HCT116 (cell line): Measurements from ENCODE around the gene LAMC2.

Source experiments
- SRF ChIP-seq: IDR thresholded peaks from 2 replicates; pipeline ENCODE4 v1.6.1; 2012; ENCODE audit warnings: low read depth
- YY1 ChIP-seq: IDR thresholded peaks from 2 replicates; pipeline ENCODE4 v1.6.1; 2011; ENCODE audit warnings: low read length, low read depth, moderate library complexity, mild to moderate bottlenecking; ENCODE audit not compliant: insufficient replicate concordance; ENCODE audit errors: extremely low read depth
- ZNF274 ChIP-seq: fragments of 200-500 bp; sonication (Bioruptor generic); IDR thresholded peaks from 2 replicates; pipeline ENCODE4 v1.6.1; 2014; ENCODE audit warnings: mild to moderate bottlenecking, low read depth, low read length, inconsistent platforms
- TF ChIP-seq, protein P1 (sequence below): IDR thresholded peaks from 2 replicates; pipeline ENCODE4 v1.6.1; 2012; ENCODE audit warnings: low read depth
- TF ChIP-seq, protein P2 (sequence below), 3 experiments: fragments of 200-600 bp in 1 of 3; sonication (generic) in 1 of 3; IDR thresholded peaks in 2 of 3; conservative IDR thresholded peaks in 1 of 3; 2 replicates each; pipeline ENCODE4 v1.5.1; 2012 to 2017; ENCODE audit warnings: low read depth in 2 of 3, low read length in 2 of 3, antibody characterized with exemption in 1 of 3, borderline replicate concordance in 1 of 3, control low read depth in 1 of 3, mild to moderate bottlenecking in 1 of 3, mixed read lengths in 1 of 3, mixed run types in 1 of 3, moderate library complexity in 1 of 3; ENCODE audit not compliant: insufficient read depth in 1 of 3

DNA sequence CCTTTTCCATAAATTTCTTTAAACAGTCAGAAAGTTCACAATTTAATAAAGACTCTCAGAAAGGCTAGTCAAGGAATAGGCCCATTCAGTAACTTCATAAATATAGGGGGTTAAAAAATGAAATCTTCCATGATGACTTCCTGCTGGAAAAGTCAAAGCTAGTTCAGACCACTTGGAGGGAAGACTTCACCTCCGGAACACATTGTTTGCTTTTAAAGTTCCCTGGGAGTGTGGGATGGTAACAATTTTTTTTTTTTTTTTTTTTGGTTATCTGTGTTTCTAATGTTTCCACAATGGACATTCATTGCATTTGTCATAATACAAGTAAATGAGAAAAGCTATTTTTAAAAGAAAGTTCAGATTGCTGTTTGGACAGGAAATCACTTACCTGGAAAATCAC, 18.4 kb upstream of the LAMC2 start:
- TF ChIP-seq, protein P1, sequence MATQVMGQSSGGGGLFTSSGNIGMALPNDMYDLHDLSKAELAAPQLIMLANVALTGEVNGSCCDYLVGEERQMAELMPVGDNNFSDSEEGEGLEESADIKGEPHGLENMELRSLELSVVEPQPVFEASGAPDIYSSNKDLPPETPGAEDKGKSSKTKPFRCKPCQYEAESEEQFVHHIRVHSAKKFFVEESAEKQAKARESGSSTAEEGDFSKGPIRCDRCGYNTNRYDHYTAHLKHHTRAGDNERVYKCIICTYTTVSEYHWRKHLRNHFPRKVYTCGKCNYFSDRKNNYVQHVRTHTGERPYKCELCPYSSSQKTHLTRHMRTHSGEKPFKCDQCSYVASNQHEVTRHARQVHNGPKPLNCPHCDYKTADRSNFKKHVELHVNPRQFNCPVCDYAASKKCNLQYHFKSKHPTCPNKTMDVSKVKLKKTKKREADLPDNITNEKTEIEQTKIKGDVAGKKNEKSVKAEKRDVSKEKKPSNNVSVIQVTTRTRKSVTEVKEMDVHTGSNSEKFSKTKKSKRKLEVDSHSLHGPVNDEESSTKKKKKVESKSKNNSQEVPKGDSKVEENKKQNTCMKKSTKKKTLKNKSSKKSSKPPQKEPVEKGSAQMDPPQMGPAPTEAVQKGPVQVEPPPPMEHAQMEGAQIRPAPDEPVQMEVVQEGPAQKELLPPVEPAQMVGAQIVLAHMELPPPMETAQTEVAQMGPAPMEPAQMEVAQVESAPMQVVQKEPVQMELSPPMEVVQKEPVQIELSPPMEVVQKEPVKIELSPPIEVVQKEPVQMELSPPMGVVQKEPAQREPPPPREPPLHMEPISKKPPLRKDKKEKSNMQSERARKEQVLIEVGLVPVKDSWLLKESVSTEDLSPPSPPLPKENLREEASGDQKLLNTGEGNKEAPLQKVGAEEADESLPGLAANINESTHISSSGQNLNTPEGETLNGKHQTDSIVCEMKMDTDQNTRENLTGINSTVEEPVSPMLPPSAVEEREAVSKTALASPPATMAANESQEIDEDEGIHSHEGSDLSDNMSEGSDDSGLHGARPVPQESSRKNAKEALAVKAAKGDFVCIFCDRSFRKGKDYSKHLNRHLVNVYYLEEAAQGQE: no peak
- TF ChIP-seq ZNF274 (no peak), SRF (no peak), YY1 (no peak)
- TF ChIP-seq, protein P2, sequence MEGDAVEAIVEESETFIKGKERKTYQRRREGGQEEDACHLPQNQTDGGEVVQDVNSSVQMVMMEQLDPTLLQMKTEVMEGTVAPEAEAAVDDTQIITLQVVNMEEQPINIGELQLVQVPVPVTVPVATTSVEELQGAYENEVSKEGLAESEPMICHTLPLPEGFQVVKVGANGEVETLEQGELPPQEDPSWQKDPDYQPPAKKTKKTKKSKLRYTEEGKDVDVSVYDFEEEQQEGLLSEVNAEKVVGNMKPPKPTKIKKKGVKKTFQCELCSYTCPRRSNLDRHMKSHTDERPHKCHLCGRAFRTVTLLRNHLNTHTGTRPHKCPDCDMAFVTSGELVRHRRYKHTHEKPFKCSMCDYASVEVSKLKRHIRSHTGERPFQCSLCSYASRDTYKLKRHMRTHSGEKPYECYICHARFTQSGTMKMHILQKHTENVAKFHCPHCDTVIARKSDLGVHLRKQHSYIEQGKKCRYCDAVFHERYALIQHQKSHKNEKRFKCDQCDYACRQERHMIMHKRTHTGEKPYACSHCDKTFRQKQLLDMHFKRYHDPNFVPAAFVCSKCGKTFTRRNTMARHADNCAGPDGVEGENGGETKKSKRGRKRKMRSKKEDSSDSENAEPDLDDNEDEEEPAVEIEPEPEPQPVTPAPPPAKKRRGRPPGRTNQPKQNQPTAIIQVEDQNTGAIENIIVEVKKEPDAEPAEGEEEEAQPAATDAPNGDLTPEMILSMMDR (IDR thresholded peaks at IDR 0.05 in 2 of 3, conservative IDR thresholded peaks at IDR 0.05 in 1 of 3; ENCODE audit: borderline replicate concordance in 1 of 3, insufficient read depth in 1 of 3, low read depth in 2 of 3, low read length in 2 of 3): no peak
